Cardiac fibroblast (primary cell): Measurements from ENCODE around the gene KCNH4.

Experiments used
- DNase-seq, 2 donors: peaks; one replicate each; pipeline versions ENCODE4 v3.0.0 to v3.0.0-alpha.2; 2010; ENCODE audit warnings: low read depth in 2 of 2
- H3K4me3 ChIP-seq, 2 donors: replicated peaks in 1 of 2; 1 replicate in 1 of 2; 2 replicates in 1 of 2; pipeline ENCODE4 v1.5.1; 2011; ENCODE audit warnings: low read depth in 2 of 2, low read length in 2 of 2, mild to moderate bottlenecking in 2 of 2, moderate library complexity in 1 of 2
- CTCF ChIP-seq: IDR thresholded peaks from one replicate; pipeline ENCODE4 v1.5.1; 2011; ENCODE audit warnings: low read depth, mild to moderate bottlenecking, low read length, inconsistent platforms

KCNH4 gene

GRCh38 chr17:42174126-42174783 lies 6.7 kb downstream of the KCNH4 start:
- no peak for TF ChIP-seq CTCF
- H3K4me3 ChIP-seq: no peak overlapping the region
- no peak for DNase-seq

GRCh38 chr17:42171831-42172230 lies 9.1 kb downstream of the KCNH4 start:
- no peak for TF ChIP-seq CTCF
- no peak for DNase-seq
- no peak overlapping the region for H3K4me3 ChIP-seq

GRCh38 chr17:42169351-42169750 lies 11.6 kb downstream of the KCNH4 start:
- no peak for TF ChIP-seq CTCF
- no peak for DNase-seq
- H3K4me3 ChIP-seq: no peak overlapping the region

- no peak overlapping the region for H3K4me3 ChIP-seq
- no peak for DNase-seq
- TF ChIP-seq CTCF: no peak
Observed at GRCh38 chr17:42167807-42168206, 13.1 kb downstream of the KCNH4 start.

- no peak for DNase-seq
- H3K4me3 ChIP-seq: no peak overlapping the region
- TF ChIP-seq CTCF: no peak
Observed at GRCh38 chr17:42166196-42166763, 14.7 kb downstream of the KCNH4 start.

- no peak for TF ChIP-seq CTCF
- DNase-seq: no peak
- no peak overlapping the region for H3K4me3 ChIP-seq
Observed at GRCh38 chr17:42165751-42166150, 15.2 kb downstream of the KCNH4 start.
